ENCODE data around the gene SEMA5A. TPM values are rescaled to one million over a fixed set of nuclear protein-coding genes. Genes with fewer than 3 reads are reported as not detected.

The SEMA5A gene
- 4.0 and 4.3 TPM in 2 replicates for total RNA-seq
- long read RNA-seq, partial matches to known transcripts: 0 of 6 reads
- long read RNA-seq, other reads (novel, unspliced or antisense): 6 of 6 reads

DNA sequence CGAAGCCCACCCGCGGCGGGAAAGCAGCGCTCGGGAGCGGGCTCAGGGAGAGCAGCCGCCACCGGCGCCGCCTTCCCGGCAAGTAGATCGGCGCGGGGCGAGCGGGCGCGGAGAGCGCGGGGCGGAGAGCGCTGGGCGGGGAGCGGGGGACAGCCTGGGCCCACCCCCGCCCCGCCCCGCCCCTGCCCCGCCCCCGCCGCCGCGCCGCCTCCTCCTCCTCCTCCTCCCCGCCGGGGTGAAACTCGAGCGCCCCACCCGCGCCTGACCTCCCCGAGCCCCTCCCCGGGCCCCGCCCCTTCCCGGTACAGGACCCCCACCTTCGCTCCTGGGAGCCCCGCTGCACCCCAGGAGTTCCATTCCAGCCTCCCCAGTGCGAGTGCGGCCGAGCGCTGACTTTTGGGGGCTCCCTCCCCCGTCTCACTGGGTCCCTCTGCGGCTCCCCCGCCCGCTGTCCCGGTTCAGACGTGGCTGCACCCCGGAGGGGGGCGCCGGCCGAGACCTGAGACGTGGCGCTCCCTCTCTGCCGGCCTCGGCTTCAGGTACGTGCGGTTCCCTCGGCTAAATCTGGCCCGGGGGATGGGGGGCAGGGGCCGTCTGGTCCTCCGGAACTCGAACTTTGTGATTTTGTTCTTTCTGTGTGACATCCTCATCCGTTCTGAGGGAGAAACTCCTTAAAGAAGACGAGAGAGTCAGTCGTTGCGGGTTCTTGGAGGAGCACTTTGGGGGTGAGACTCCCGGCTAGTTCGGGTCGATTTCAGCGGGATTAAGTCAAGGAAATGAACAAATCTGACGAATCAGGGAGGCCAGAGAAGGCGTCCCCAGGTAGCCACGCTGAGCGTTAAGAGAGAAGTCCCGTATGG, at the start of gene SEMA5A:
TSS of gene SEMA5A (minus strand) at position 84 of the 860 bp plus-strand sequence. CDS start 166,129 bp downstream, outside the sequence.
- Mint-ChIP-seq H3K27me3 (peaks cover 27% of the 10 kb centered on the region), H3K27ac (peak within 1 kb of the TSS; percentile 83), H3K4me3 (ENCODE audit: low read depth) (peak within 1 kb of the TSS; percentile 86), H3K4me1 (ENCODE audit: low read depth) (peaks cover 9% of the 10 kb centered on the region), H3K36me3 (ENCODE audit: insufficient read depth) (no peaks in the 10 kb centered on the region), H3K9me3 (ENCODE audit: low read depth) (no peaks in the 10 kb centered on the region)
- TF ChIP-seq CTCF (IDR thresholded peaks at IDR 0.05; ENCODE audit: unreplicated experiment): no peak
- peak; percentile 43 for DNase-seq (ENCODE audit: low spot score, unreplicated experiment)

DNA sequence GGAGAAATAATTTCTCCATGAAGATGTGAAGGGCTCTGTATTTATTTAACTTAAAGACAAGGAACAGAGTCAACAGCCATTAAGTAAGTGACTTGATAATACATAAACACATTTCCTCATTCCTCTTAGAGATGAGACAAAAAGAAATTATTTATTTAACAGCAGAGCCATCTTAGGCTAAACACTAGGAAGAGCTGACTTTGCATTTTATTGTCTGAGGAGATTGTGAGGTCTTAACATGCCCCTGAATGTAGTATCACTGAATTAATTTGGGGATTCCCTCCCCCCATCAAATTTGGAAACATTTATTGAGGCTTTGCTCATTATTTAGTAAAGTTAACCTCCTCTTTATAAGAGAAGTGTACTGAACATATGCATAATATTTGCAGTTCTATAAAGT, 49.0 kb upstream of the SEMA5A start:
- peaks cover 3% of the 10 kb centered on the region for H3K4me1 Mint-ChIP-seq (ENCODE audit: low read depth)
- no peak overlapping the region for H3K4me3 Mint-ChIP-seq (ENCODE audit: low read depth)
- no peak overlapping the region for H3K27ac Mint-ChIP-seq
- H3K36me3 Mint-ChIP-seq (ENCODE audit: insufficient read depth): no peaks in the 10 kb centered on the region
- DNase-seq (ENCODE audit: low spot score, unreplicated experiment): no peak
- no peaks in the 10 kb centered on the region for H3K9me3 Mint-ChIP-seq (ENCODE audit: low read depth)
- H3K27me3 Mint-ChIP-seq: peaks cover 26% of the 10 kb centered on the region
- no peak for TF ChIP-seq CTCF (IDR thresholded peaks at IDR 0.05; ENCODE audit: unreplicated experiment)

GRCh38 chr5:9589049-9589835, 43.4 kb upstream of the SEMA5A start:
- no peaks in the 10 kb centered on the region for H3K9me3 Mint-ChIP-seq (ENCODE audit: low read depth)
- H3K36me3 Mint-ChIP-seq (ENCODE audit: insufficient read depth): no peaks in the 10 kb centered on the region
- no peak overlapping the region for H3K4me3 Mint-ChIP-seq (ENCODE audit: low read depth)
- no peak overlapping the region for H3K27ac Mint-ChIP-seq
- no peak for DNase-seq (ENCODE audit: low spot score, unreplicated experiment)
- no peak for TF ChIP-seq CTCF (IDR thresholded peaks at IDR 0.05; ENCODE audit: unreplicated experiment)
- peaks cover 3% of the 10 kb centered on the region for H3K27me3 Mint-ChIP-seq
- no peaks in the 10 kb centered on the region for H3K4me1 Mint-ChIP-seq (ENCODE audit: low read depth)

DNA sequence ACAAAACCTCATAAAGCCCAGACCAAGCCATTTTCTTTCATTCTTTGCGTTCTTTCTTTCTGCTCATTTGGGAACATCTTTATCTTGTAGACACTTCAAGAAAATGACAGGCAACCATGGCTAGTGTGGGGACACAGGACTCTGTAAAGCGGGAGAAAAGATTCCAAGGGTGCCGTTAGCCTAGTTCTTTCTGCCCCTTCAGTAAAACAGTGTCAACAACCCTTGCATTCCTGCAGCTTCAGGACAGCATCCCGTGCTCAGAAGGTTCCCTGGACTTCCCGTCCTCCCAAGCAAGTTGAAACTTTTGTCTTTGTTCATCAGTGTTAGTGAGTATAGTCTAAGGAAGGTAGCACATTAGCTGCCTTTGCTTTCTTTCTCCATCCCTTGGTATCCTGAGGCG, 42.4 kb upstream of the SEMA5A start:
- Mint-ChIP-seq H3K4me1 (ENCODE audit: low read depth) (peaks cover 3% of the 10 kb centered on the region), H3K36me3 (ENCODE audit: insufficient read depth) (no peaks in the 10 kb centered on the region), H3K27ac (no peak overlapping the region), H3K4me3 (ENCODE audit: low read depth) (no peak overlapping the region), H3K27me3 (peaks cover 3% of the 10 kb centered on the region), H3K9me3 (ENCODE audit: low read depth) (no peaks in the 10 kb centered on the region)
- DNase-seq (ENCODE audit: low spot score, unreplicated experiment): no peak
- TF ChIP-seq CTCF (IDR thresholded peaks at IDR 0.05; ENCODE audit: unreplicated experiment): no peak

GRCh38 chr5:9587135-9587534, 41.3 kb upstream of the SEMA5A start:
- no peak overlapping the region for H3K27ac Mint-ChIP-seq
- no peak for TF ChIP-seq CTCF (IDR thresholded peaks at IDR 0.05; ENCODE audit: unreplicated experiment)
- H3K36me3 Mint-ChIP-seq (ENCODE audit: insufficient read depth): no peaks in the 10 kb centered on the region
- no peak overlapping the region for H3K4me3 Mint-ChIP-seq (ENCODE audit: low read depth)
- peaks cover 3% of the 10 kb centered on the region for H3K27me3 Mint-ChIP-seq
- no peaks in the 10 kb centered on the region for H3K9me3 Mint-ChIP-seq (ENCODE audit: low read depth)
- peaks cover 3% of the 10 kb centered on the region for H3K4me1 Mint-ChIP-seq (ENCODE audit: low read depth)
- DNase-seq (ENCODE audit: low spot score, unreplicated experiment): no peak
